GM19463 (cell line): ENCODE data around the gene TMEM151A.
"Not testable (repeated sequence)": the region's sequence is repeated elsewhere in the genome, so short reads cannot be mapped to it uniquely, and the experiment has no call there.

Experiments
- ATAC-seq: cut with Tn5 transposase; IDR thresholded peaks from one replicate; pipeline ENCODE4 v1.9.1; 2021; ENCODE audit warnings: mild to moderate bottlenecking, moderate library complexity; ENCODE audit not compliant: unreplicated experiment

The TMEM151A gene

DNA sequence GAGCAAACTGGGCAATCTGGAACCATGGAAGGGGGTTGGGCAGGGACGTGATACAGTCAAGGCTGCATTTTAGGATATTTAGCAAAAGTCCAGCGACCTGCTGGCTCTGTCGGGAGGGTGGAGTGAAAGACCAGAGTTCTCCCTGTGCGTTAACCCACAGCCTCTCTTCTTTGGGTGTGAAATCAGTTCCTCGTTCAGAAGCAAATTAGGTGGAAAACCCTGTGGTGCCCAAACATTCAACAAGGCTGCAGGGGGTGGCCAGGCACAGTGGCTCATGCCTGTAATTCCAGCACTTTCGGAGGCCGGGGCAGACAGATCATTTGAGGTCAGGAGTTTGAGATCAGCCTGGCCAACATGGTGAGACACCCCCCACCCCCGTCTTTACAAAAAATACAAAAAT is 5.9 kb downstream of the TMEM151A start:
- ATAC-seq = no peak

DNA sequence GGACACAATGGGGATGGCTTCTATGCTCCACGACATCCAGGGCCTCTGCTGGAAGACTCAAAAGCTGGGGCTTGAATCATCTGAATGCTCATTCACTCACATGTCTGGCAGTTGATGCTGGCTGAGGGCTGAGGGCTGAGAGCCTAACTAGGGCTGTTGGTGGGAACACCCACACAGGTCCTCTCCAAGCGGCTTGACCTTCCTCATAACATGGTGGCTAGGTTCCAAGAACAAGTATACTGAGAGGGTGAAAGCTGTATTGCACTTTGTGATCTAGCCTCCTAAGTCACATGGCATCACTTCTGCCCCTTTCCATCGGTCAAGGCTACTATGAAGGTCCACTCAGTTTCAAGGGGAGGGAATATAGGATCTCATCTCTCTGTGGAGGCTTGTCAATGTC is 7.5 kb downstream of the TMEM151A start:
- no peak for ATAC-seq

DNA sequence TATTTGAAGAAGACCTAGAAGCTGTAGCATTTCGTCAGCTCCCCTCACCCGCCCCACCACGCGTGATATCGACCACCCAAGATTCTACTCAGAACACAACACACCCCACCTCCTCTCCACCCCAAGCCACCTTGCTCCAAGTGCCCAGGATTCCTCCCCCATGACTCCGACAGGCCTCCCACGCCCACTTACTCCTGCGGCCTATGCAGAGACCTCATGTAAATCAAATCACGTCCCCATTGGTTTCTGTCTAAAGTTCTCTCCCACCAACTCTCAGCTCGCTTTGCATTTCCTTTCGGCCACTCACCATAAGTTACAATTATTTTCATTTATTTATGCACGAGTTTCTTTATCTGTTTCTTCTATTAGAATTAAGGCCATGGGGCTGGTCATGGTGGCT is 11.0 kb downstream of the TMEM151A start:
- ATAC-seq = no peak

DNA sequence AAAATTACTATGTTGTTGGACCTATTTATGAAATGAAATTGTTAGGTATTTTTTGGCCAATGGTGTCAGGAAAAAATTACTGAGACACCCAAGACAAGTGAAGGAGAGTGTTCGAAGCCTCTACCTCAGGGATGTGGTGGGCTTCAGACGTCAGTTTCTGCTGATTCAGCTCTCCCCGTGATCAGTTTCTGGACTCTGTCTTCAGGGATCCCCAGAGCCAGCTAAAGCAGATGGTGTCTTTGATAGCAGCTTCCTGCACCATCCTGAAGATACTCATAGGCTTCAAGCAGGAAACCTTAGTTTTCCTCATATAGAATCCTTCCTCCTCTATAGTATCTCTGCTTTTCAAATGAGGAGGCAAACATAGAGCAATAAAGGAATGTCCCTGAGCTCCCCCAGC is 17.8 kb downstream of the TMEM151A start:
- no peak for ATAC-seq

DNA sequence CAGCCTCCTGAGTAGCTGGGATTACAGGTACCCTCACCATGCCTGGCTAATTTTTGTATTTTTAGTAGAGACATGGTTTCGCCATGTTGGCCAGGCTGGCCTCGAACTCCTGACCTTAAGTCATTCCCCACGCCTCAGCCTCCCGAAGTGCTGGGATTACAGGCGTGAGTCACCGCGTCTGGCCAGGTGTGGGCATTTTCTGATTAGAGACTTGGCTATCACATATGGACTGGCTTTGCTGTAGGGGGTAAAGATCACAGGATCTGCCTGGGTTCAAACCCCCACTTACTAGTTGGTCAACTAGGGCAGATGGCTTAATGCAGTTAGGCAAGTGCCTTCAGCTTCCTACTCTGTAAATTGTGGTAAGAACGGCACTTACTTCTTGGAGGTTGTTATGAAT is 18.6 kb downstream of the TMEM151A start:
- ATAC-seq = no peak

DNA sequence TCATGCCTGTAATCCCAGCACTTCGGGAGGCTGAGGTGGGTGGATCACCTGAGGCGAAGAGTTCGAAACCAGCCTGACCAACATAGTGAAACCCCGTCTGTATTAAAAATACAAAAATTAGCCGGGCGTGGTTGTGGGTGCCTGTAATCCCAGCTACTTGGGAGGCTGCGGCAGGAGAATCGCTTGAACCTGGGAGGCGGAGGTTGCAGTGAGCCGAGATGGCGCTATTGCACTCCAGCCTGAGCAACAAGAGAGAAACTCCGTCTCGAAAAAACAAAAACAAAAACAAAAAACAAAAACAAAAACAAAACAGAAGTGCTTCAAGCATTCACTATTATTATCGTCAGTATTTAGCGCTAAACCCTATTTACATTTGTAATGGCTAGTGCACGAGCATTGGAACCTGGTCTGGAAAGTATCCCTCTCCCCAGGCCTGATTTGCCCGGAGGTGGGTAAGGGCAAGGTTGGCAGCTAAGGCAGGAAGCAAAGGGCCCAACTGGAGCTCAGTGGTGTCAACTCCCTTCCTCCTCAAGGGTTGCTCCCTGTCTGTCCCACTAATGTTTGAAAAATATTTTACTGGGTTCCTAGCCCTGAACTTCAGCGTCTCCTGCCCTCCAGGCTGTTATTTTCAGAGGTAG is 19.2 kb downstream of the TMEM151A start:
- not testable (repeated sequence) for ATAC-seq

DNA sequence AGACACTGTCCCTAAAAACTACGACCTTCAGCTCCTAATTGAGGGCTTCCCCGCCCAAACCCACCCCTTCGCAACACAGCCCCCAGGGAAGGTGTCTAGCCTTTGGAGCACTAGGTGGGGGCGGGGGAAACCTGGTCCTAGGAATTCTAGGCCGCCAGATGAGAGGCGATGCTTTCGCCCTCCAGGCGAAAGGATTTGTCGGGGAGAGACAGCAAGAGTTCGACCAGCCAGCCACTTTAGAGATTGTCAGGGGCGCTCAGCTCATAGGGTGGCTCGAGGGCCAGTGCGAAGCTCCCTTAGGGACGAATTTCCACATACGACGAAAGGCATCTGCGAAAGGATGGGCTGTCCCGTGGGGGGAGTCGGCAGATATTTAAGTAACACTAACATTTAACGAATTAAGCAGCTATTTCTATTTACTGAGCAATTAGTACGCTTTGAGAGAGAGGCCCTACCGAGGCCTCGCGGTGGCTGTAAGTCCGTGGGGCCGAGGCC is 19.8 kb downstream of the TMEM151A start:
- no peak for ATAC-seq

DNA sequence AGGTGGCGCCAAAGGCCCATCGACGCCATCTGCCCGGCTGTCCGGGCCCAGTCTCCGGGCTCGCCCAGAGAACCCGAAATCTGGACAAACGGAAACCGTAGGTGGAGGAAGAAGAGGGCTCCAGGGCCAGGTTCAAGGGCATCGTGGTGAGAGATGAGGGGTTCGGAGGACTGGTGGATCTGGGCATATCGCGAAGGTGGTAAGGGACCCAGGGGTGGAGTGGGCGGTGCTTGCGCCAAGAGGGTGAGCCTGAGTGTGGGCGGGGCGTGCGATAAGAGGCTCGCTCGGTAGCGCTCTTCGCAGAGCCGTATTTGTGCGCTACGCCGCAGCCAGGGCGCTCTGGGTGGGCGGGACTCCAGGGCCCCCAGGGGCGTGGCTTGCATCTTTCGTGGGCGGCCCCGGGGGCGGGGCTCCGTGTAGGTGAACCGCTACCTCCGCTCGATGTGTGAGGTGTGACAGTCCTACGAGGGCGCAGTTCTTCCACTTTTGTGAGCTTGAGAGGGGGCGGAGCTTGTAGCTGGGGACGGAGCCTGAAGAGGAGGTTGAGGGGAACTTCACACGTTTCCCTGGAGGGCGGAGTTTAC is 20.4 kb downstream of the TMEM151A start:
- ATAC-seq = peak; percentile 65

DNA sequence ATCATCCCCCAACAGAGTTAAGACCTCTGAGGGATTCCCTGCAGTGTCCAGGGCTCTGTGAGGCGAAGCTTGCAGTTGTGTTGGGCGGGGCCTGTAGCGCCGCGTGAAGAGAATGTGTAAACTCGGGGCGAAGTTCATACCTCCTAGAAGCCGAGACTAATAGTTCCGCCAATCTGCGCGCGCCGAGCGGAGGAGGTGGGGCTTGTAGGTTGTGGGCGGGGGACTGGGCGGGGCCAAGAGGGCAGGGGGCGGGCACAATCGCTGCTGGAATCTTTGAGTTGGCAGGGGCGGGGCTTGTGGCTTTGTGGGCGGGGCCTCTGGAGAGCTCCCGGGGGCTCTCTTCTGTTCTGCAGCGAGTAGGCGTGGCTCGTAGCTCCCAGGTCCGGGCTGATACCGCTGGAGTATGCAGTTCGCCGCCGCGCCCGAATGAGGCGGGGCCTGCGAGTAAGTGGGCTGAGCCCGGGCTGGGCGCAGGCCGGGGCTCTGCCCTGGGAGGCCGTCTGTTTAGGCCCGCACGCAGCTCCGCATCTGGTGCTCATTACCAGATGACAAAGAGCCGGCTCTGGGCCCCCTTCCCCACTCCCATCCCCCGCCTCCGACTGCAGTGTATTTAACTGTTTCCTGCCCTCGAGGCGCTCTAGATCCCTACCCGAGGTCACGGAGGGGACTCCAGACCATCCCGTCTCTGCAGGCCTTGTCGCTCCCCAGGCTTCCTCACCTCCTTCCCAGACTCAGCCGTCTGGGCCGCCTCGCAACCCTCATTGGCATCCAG is 21.0 kb downstream of the TMEM151A start:
- ATAC-seq = peak; percentile 69

DNA sequence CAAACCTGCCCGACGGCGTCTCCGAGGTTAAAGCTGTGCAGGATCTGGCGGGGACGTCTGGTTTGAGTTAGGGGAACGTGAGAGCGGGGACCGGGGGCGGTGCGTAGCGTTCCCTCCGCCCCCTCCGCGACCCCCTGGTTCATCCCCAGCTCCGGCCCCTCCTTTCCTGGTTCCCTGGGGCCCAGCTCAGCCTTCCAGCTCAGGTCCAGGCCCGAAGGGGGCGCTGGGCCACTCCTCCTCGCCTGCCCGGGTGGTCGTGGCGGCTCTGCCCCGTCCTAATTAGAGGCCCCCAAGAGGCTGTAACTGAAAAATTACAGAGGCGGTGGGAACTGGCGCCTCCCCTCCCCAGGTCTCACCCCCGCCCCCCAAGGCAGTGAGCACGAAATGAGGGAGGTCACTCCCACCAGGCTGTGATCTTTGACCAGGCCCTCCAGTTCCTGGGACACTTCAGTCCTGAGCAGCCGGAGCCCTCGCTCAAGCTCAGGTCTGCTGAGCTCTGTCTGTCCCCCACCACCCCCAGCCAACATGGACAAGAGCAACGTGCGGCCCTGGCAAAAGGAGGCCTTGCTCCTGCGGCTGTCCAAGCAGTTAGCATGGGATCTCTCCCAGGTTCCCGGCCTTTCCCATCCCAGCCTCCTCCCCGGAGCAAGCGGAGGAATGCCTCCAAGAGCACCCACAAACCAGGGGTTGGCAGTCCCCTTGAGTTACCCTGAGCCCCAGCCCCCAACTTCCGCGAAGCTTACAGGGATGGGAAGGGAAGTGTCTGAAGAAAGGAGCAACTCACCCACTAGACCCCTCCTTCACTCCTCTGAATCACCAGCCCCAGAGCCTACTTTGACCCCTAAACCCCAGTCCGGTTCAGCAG is 21.9 kb downstream of the TMEM151A start:
- ATAC-seq = no peak

DNA sequence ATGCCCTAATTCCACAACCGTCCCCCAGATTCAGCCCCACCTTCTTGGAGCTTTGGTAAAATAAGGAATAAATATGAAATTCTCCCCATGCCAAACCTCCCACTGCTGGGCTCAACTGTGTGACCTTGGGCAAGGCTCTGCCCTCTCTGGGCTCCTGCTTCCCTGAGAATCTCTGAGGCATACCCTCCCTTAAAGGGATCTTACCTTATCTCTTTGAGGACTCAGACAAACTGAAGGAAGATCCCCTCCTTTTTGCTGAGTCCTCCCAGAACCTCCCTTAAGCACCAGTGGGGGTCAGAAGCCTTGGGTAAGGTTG is 22.4 kb downstream of the TMEM151A start:
- no peak for ATAC-seq

DNA sequence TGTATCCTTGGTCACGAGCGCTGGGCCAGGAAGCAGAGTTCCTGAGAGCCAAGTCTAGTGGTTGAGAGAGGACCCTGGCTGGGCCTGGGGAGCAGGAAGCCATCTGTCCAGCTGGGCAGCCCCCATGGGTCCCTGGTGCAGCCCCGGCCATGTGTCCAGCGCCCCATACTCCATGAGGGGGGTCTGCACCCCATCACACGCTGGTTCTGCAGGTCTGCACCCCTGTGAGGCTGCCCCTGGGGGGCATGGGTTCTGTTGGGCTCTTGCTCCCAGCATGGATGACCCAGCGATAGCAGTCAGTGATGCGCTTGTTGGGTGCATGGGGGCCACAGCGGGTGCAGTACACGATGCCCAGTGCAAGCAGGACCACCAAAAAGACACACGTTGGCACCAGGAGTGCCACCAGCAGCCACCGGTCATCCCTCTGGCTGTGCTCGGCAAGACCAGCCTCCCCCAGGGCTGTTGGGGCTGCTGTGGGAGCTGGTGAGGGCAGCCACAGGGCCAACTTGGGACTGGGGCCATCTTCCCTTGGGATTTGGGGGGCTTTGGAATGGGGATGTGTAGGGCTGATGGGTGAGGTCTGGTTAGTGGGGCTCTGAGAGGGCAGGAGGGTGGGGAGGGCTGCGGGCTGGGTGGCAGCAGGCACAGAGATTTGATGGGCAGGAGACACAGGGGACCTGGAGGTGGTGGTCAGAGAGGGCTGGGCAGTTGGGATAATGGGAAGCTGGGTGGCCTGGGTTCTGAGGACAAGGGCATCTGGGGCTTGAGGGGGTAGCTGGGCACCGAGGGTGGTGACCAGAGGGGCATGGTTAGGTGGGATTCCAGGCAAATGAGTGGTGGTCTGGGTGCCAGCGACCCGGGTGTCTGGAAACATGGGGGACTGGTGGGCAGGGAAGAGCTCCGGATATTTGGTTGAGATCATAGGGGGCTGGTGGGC is 23.1 kb downstream of the TMEM151A start:
- ATAC-seq = no peak

DNA sequence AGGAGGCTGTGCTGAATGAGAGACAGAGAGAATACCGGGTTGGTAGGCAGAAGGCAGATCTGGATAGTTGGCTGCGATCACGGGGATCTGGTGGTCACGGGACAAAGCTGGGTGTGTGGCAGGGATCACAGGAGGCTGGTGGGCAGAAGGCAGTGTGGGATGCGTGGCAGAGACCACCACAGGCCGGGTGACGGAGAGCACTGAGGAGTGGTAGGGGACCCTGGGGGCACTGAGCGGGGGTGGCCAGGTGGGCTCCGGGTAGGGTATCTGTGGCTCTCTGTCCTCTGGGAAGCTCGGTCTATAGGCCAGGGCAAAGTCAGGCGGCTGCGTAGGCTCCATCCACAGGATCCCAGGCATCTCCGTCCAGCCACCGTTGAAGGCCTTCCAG is 23.8 kb downstream of the TMEM151A start:
- ATAC-seq = no peak

DNA sequence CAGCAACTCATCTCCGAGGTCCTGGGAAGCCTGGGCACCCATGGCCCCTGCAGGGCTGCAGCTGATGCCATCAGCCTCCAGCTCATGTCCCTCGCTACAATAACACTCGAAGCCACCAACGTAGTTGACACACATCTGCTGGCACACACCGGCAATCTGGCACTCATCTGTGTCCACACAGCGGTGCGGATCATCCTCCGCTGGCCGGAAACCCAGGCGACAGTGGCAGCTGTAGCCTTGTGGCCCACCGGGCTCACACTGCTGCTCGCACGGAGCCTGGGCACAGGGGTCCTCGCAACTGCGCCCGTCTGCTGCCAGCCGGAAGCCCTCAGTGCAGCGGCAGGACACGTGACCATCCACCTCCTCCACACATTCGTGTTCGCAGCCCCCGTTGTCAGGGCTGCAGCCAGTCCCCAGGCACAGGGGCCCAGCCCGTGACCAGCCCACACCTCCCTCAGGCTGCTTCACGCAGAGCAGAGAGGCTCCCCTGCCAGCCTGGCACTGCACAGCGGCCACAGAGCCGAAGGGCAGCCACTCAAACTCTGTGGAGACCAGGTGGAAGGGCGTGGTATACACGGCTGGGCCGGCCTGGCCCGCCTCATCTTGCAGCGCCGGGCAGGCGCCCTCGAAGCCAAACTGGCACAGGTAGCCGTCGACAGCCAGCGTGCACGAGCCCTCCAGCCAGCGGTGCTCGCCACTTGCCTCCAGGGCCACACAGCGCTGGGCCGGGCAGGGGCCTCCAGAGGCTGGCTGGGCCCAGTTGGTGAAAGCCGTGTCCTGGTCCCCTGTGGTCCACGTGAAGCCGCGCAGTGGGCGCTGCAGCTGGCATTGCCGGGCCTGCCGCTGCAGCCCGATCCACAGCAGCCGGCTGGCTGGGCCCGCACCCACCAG is 24.5 kb downstream of the TMEM151A start:
- no peak for ATAC-seq

DNA sequence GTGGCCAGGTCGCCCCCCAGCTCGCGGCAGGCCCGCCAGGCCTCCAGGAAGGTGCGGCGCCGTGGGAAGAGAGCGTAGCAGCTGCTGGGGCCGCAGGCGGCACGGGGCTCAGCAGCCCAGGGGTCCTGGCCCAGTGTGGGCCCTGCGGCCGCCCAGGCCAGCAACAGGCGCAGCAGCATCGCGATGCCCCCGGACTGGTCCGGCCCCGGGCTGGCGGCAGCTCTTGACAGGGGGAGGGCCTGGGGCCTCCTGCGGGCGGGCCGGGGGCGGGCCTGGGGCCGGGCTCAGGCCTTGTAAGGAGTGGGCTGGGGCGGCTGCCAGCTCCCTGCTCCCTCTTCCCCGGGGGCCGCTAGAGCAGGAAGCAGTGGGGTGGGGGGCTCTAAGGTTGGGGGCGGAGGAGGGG is 25.2 kb downstream of the TMEM151A start, which contains the start of gene CD248:
TSS of gene CD248 (minus strand) at position 196 of the 403 bp plus-strand sequence. CDS start at position 179, 17 bp downstream.
- ATAC-seq = no peak

DNA sequence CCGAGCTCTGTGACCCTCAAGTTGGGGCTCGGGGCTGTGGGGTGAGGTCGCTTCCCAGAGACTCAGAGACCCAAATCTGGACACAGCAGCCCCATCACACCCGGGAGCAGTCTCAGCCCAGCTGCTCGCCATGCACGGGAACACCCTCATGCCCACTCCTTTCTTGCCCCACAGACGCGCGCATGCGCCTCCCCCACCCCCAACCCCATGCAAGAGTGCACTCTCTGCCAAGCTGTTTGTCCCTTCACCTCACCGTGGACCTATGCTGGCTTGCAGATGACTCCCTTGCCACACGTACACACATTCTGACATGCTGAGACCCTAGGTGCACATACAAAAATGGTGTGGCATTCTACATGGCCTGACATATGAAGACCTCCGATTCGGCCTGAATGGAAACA is 25.6 kb downstream of the TMEM151A start:
- no peak for ATAC-seq

DNA sequence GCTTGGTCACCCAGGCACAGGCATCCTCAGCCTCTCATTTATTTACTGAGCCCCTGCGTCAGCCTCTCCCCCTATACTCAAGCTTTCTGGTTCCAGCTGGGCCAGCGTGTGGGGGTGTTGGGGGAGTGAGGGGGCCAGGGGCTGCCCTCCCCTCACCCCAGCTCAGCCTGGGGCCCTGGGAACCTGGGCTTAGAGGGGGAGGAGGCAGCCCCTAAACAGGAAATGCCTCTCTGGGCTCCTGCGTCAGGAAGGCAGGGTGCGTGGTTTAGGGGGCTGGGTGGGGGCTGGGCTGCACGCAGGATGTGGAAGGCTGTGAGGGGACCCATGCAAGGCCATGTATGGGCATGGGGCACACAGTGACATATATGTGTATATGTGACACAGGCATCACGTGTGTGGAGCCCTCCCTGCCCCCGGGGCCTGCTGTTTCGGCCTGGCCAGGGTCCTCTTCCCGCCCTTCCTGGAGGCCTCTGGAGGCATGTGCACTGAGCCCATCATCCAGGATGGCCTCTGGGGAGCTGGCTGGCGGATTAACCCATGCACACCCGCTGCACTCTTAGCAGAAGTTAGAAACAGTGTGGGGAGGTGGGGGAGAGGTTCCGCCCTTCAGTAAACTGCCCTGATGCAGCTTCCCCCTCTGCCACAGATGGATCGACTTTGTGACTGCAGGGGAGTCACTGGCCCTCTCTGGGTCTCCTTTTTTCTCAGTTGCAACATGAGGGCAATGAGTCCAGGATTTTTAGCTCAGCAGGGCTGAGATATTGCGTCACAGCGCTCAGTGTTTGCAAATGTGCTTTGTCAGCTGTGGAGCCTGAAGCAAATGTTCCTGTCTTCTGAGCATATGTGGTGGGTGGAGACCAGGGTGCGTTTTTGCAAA is 26.3 kb downstream of the TMEM151A start:
- ATAC-seq = no peak

DNA sequence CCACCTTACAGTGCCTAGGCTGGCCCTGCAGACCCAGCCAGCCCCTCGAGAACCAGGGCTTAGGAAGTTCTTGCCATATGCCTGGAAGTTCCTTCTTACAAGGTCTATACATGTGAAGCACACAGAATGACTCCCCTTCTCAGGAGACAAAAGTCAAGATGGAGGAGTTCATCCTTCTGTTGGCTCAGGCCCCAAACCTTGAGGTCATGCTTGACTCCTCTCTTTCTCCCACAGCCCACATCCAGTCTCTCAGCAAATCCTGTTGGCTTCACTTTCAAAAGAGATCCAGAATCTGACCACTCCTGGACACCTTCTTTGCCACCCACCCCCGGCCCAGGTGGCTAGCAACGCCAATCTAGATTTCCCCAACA is 26.9 kb downstream of the TMEM151A start:
- ATAC-seq = no peak
